Measurements from ENCODE around the gene TEX9.
"Not testable (repeated sequence)": the region's sequence is repeated elsewhere in the genome, so short reads cannot be mapped to it uniquely, and the experiment has no call there.

Gene TEX9

DNA sequence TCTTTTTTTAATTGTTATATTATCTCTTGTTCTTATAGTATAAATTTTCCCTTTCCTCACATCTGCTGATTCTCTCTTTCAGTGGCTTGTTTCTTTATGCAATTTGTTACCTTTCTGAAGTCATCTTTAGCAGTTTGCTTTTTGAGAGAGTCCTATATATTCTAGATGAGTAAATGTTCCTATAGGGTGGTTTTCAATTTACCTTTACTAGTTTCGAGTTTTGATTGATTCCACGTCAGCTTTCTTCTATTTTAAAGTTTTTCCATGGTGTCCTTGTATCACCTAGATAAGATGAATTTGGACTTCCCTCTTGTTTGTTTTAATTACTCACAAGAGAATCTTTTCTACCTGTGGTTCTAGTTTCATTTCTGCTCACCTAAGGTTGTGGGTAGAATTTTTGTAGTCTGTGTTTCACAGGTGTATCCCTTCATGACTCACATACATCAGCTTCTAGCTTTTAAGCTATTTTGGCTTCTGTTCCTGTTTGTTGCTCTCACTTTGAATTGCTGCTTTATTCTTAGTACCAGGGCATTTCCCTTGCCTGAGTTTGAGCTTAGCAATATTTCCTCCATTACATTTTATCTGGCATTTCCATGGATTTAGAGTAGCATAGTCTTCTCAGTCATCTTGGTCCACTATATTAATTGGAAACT, 6.4 kb downstream of the TEX9 start:
- DNase-seq (ENCODE audit: low spot score): peak; percentile 23
- in situ Hi-C loops (cut with MboI; ENCODE audit: low sequenced_read_pairs, unreplicated experiment): no loop called here
- TF ChIP-seq, protein P1, sequence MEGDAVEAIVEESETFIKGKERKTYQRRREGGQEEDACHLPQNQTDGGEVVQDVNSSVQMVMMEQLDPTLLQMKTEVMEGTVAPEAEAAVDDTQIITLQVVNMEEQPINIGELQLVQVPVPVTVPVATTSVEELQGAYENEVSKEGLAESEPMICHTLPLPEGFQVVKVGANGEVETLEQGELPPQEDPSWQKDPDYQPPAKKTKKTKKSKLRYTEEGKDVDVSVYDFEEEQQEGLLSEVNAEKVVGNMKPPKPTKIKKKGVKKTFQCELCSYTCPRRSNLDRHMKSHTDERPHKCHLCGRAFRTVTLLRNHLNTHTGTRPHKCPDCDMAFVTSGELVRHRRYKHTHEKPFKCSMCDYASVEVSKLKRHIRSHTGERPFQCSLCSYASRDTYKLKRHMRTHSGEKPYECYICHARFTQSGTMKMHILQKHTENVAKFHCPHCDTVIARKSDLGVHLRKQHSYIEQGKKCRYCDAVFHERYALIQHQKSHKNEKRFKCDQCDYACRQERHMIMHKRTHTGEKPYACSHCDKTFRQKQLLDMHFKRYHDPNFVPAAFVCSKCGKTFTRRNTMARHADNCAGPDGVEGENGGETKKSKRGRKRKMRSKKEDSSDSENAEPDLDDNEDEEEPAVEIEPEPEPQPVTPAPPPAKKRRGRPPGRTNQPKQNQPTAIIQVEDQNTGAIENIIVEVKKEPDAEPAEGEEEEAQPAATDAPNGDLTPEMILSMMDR (IDR thresholded peaks at IDR 0.05; ENCODE audit: borderline replicate concordance, control extremely low read depth, extremely low read depth, insufficient read depth, missing control alignments): no peak

DNA sequence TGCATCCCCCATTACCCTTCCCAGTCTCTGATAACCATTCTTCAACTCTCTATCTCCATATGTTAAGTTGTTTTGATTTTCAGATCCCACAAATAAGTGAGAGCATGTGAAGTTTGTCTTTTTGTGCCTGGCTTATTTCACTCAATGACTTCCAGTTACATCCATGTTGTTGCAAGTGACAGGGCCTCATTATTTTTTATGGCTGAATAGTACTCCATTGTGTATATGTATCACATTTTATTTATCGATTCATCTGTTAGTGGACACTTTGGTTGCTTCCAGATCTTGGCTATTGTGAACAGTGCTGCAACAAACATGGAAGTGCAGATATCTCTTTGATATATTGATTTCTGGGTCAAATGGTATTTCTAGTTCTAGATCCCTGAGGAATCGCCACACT, 9.5 kb downstream of the TEX9 start:
- in situ Hi-C loops (cut with MboI; ENCODE audit: low sequenced_read_pairs, unreplicated experiment): not testable (repeated sequence)

DNA sequence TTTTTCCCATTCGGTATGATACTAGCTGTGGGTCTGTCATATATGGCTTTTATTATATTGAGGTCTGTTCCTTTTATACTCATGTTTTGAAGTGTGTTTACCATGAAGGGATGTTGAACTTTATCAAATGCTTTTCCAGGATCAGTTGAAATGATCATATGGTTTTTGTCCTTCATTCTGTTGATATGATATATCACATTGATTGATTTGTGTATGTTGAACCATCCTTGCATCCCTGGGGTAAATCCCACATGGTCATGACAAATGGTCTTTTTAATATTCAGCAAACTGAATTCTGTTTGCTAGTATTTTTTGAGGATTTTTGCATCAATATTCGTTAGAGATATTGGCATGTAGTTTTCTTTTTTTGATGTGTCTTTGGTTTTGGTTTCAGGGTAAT, 12.6 kb downstream of the TEX9 start:
- DNase-seq (ENCODE audit: low spot score); in situ Hi-C loops (cut with MboI; ENCODE audit: low sequenced_read_pairs, unreplicated experiment): not testable (repeated sequence)

More for the DNA sequence above, 9.5 kb downstream of the TEX9 start:
- DNase-seq (ENCODE audit: low spot score): not testable (repeated sequence)

DNA sequence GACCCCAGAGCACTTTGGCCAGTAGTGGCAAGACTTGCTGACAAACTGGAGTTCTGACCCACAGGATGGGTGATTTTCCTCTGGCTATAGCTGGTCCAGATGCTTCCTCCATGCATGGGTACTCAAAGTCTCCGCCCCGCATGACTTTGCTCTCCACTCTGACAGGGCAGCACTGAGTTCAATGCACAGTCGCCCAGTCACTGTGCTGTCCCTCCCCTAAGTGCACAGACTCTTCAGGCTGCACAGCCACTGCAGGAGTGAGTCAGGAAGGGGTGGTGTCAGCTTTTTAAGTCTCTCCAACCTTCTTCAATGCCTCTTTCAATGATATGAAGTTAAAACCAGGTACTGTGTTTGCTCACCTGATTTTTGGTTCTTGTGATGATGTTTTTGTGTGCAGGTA, 17.8 kb downstream of the TEX9 start:
- in situ Hi-C loops (cut with MboI; ENCODE audit: low sequenced_read_pairs, unreplicated experiment): no loop called here
- no peak for DNase-seq (ENCODE audit: low spot score)

DNA sequence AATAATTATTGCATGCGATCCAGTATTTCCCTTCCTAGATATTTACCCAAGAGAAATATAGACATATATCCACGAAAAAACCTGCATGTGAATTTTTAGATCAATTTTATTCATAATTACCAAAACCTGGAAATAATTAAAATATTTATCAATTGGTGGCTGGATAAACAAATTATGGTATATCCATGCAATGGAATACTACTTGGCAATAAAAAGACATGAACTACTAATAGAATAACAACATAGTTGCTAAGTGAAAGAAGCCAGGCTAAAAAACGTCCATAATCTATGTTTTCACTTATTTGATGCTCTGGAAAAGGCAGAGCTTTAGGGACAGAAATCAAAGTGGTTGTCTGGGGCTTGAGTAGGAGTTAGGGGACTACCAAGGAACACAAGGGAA, 20.7 kb downstream of the TEX9 start:
- DNase-seq (ENCODE audit: low spot score): no peak
- in situ Hi-C loops (cut with MboI; ENCODE audit: low sequenced_read_pairs, unreplicated experiment): no loop called here
- TF ChIP-seq, protein P1 (IDR thresholded peaks at IDR 0.05; ENCODE audit: borderline replicate concordance, control extremely low read depth, extremely low read depth, insufficient read depth, missing control alignments): no peak

More for the DNA sequence above, 17.8 kb downstream of the TEX9 start:
- TF ChIP-seq, protein P1 (IDR thresholded peaks at IDR 0.05; ENCODE audit: borderline replicate concordance, control extremely low read depth, extremely low read depth, insufficient read depth, missing control alignments): no peak

DNA sequence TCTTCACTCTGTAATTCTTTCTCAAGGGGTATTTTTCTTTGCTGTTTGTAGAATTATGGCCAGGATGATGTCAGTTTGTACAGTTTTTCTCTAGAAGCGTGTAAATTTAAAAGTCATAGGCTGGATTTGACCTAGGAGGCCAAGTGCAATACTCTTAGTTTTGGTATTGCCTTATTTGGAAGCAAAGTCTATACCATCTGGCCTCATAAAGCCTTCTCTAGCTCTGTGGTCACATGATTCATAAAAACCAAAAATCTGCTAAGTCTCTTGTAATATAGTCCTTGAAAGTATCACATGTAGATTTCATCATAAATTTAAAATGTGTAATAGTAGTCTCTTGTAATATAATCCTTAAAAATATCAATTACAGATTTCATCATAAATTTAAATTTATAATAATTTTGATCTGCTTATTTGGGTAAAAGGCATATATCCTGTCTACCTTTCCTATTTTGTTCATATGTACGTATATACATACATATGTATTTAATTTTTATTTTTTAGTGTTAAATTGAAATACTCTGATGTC, 25.6 kb downstream of the TEX9 start:
- TF ChIP-seq, protein P1 (IDR thresholded peaks at IDR 0.05; ENCODE audit: borderline replicate concordance, control extremely low read depth, extremely low read depth, insufficient read depth, missing control alignments): no peak
- in situ Hi-C loops (cut with MboI; ENCODE audit: low sequenced_read_pairs, unreplicated experiment): no loop called here
- DNase-seq (ENCODE audit: low spot score): no peak

DNA sequence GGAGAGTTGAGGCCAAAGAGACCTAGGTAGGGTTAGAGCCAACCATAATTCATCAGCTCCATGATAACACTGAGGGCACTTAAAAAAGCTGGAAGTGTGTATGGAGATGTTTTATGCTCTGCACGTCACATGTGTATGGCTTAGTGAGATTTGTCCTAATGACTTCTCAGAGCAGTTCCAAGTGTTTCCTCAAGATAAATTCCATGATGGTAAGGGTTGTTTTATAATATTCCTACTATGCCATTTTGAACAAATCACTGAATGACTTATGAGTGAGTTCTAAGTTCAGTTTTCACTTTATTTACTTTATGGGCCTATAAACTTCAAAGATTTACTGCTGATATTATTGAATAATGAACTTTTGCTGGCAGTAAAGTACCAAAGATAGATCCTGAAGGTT, 28.1 kb downstream of the TEX9 start:
- DNase-seq (ENCODE audit: low spot score): no peak
- TF ChIP-seq, protein P1 (IDR thresholded peaks at IDR 0.05; ENCODE audit: borderline replicate concordance, control extremely low read depth, extremely low read depth, insufficient read depth, missing control alignments): no peak
- in situ Hi-C loops (cut with MboI; ENCODE audit: low sequenced_read_pairs, unreplicated experiment): no loop called here

DNA sequence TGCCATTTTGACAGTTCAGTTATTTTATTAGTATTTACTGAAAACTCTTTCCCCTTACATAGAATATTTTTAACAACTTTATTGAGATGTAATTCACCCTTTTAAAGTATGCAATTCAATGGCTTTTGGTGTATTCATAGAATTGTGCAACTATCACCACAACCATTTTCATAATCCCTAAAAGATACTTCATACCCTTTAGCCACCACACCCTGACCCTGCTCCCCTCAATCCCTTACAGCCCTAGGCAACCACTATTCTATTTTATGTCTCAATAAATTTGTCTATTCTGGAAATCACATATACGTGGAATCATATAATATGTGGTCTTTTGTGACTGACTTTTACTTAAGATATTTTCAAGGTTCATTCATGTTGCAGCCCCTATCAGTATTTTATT, 29.7 kb downstream of the TEX9 start:
- DNase-seq (ENCODE audit: low spot score): no peak
- TF ChIP-seq, protein P1 (IDR thresholded peaks at IDR 0.05; ENCODE audit: borderline replicate concordance, control extremely low read depth, extremely low read depth, insufficient read depth, missing control alignments): no peak
- in situ Hi-C loops (cut with MboI; ENCODE audit: low sequenced_read_pairs, unreplicated experiment): no loop called here

DNA sequence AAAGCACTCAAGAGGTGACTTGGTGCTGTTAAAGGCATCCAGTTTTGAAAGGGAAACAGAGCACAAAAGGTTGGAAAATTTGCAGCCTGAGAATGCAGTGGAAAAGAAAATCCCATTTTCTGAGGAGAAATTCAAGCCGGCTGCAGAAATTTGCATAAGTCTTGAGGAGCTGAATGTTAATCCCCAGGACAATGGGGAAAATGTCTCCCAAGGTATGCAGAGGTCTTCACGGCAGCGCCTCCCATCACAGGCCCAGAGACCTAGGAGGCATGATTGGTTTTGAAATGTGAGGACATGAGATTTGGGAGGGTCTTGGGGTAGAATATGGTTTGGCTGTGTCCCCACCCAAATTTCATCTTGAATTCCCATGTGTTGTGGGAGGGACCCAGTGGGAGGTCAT, 32.1 kb downstream of the TEX9 start:
- DNase-seq (ENCODE audit: low spot score); in situ Hi-C loops (cut with MboI; ENCODE audit: low sequenced_read_pairs, unreplicated experiment): not testable (repeated sequence)

DNA sequence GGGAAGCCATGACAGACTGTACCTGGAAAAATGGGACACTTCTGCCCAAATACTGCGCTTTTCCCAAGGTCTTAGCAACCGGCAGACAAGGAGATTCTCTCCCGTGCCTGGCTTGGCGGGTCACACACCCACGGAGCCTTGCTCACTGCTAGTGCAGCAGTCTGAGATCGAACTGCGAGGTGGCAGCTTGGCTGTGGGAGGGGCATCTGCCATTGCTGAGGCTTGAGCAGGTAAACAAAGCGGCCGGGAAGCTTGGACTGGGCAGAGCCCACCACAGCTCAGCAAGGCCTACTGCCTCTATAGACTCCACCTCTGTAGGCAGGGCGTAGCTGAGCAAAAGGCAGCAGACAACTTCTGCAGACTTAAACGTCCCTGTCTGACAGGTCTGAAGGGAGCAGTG, 34.0 kb downstream of the TEX9 start:
- DNase-seq (ENCODE audit: low spot score); in situ Hi-C loops (cut with MboI; ENCODE audit: low sequenced_read_pairs, unreplicated experiment): not testable (repeated sequence)

All from GM13976 (cell line).